NCI-H128 (cell line): ENCODE results near the gene HTR1D.

Source experiments
- DNase-seq: peaks from one replicate; lab custom pipeline; 2025; ENCODE audit not compliant: unreplicated experiment; lab: John Stamatoyannopoulos, UW

The HTR1D gene

DNA sequence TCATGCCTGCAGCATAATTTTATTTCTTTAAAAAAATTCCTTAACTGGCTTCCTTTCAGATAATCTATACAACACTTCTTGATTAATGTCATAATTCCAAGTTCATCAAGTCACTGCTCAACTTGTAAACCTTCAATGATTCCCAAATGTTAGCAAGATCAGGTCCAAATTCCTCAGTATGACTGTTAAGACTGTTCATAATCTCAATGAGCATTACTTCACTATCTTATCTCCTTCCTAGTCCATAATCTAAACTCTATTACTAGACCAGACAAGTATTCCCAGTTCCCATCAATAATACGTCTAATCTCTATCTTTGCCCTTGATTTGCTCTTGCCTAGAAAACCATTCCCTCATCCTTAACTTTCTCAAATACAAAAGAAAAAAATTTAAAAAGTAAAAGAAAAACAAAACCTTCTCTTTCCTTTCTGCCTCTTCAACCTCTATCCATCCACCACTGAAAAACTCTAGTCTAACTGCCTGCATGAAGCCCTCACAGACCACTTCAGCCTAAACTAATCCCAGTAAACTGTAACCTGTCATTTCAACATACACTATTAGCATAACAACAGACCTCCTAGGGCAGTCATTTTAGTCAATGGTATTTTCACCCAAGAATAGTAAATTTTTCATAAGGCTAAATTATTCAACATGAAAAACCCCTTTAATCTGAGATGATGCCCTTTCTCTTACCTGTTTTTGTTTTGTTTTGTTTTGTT lies 64.2 kb downstream of the HTR1D start:
- no peak for DNase-seq

DNA sequence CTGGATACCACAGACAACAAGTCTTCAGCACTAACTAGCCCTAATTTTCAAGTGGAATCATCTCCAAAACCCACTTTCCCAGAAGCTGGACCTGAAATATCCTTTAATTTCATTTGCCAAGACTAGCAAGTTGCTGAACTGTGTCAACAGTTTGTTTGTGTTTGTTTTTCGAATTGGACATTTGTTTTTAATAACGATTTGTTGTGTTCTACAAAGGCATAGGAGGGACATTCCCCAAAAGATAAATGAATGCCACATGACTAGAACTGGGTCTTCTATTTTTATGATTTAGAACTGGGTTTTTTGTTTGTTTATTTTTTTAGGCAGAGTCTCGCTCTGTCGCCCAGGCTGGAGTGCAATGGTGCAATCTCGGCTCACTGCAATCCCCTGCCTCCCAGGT lies 66.6 kb downstream of the HTR1D start:
- DNase-seq, result no peak

DNA sequence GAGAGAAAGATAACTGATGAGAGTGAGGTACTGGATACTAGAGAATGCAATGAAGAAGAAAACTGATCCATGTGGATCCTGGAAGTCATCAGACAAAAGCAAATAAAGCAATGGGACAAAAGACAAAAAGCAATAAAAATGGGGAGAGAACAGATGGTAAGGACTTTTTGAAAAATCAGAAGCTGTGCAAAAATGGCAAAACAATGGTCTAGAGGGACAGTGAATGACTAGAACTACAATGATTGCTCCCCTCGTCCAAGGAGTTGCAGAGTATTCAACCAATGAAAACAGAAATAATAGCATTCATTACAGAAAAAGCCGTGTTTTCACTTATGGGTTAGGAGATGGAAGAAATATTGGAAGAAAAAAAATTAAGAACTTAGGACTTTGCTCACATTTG lies 67.2 kb downstream of the HTR1D start:
- DNase-seq, result no peak

DNA sequence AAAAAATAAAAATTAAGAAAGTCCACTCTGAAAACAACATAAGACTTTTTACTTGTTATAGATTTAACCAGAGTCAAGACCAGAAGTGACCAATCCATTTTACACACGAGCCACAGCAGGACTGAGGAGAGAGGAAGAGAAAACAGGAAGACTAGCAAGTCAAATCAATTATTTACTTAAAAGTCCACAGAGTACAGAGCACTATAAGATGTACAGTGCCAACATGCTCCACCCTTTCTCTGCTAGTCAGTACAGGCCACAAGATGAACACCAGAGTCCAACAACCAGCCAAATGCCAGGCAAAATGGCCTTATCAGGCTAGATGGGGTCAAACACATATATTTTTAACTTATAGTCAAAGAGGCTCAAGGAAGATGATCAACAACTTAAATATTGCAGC lies 68.2 kb downstream of the HTR1D start:
- DNase-seq, result no peak

DNA sequence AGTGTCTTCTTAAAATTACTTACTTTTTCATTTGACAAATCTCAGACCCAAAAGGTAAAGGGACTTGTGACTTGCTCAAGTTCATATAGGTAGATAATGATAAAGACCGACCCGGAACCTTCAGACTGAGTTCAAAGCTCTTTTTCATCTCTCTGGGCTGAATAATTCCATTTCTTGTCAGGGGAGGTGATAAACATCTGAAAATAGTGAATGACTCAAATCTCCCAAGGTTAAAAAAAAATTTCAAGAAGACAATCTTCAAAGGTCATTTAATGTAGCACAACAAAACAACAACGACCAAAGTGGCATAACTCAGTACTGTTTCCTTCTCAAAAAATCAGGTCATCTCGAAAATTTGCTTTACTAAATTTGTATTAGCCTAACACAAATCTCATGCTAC lies 69.2 kb downstream of the HTR1D start:
- no peak for DNase-seq
